GM12892 (cell line): Measurements from ENCODE around the gene IGF2BP1.

Experiments used
- POLR2A ChIP-seq: IDR thresholded peaks from 2 replicates; pipeline ENCODE4 v1.6.1; 2011; ENCODE audit warnings: low read depth, low read length, control low read depth
- TAF1 ChIP-seq: IDR thresholded peaks from 2 replicates; pipeline ENCODE4 v1.6.1; 2011; ENCODE audit warnings: low read depth, mild to moderate bottlenecking, control low read depth, low read length, borderline replicate concordance

GRCh38 chr17:49076573-49077384 lies 79.6 kb downstream of the IGF2BP1 start:
- TF ChIP-seq TAF1 (no peak), POLR2A (no peak)
